ENCODE results near the gene RPTOR.

RPTOR gene

DNA sequence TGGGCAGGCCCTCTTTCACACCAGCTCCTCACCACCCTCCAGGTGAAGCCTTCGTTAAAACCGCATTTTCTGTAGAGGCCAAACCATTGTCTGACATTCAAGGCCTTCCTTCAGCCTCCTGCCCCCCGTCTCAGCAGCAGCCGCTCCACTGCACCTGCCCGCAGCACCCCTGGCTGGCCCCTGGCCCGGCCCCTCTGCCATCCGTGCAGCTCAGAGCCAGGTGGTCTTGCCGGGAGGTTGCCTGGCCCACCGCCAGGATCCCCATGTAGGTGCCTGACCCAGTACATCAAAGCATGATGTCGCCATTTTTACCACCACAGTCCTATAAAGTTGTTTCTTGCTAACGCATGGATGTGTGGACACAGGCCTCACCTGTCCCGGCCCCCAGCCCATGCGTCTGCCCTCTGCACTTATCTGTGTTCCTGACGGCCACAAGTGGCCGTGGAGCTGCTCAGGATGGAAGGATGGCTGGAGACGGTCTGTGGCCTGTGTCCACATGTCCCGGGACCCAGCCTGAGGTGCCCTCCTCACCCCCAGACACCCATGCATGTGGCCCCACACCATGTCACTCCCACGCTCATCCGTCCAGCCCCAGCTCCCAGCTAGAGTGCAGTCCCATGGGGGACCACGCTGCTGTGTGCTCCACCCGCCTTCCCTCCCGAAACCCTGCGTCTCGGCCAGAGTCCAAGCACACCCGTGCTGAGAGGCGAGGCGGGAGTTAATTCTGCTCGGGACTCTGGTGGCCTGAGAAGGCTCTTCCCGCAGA lies 357.7 kb downstream of the RPTOR start (continued):
- TF ChIP-seq, protein P1, sequence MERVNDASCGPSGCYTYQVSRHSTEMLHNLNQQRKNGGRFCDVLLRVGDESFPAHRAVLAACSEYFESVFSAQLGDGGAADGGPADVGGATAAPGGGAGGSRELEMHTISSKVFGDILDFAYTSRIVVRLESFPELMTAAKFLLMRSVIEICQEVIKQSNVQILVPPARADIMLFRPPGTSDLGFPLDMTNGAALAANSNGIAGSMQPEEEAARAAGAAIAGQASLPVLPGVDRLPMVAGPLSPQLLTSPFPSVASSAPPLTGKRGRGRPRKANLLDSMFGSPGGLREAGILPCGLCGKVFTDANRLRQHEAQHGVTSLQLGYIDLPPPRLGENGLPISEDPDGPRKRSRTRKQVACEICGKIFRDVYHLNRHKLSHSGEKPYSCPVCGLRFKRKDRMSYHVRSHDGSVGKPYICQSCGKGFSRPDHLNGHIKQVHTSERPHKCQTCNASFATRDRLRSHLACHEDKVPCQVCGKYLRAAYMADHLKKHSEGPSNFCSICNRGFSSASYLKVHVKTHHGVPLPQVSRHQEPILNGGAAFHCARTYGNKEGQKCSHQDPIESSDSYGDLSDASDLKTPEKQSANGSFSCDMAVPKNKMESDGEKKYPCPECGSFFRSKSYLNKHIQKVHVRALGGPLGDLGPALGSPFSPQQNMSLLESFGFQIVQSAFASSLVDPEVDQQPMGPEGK (CRISPR knock-in tag; IDR thresholded peaks at IDR 0.05; ENCODE audit: borderline replicate concordance), result no peak
- no peak for TF ChIP-seq ZFP3 (CRISPR knock-in tag; IDR thresholded peaks at IDR 0.05)

DNA sequence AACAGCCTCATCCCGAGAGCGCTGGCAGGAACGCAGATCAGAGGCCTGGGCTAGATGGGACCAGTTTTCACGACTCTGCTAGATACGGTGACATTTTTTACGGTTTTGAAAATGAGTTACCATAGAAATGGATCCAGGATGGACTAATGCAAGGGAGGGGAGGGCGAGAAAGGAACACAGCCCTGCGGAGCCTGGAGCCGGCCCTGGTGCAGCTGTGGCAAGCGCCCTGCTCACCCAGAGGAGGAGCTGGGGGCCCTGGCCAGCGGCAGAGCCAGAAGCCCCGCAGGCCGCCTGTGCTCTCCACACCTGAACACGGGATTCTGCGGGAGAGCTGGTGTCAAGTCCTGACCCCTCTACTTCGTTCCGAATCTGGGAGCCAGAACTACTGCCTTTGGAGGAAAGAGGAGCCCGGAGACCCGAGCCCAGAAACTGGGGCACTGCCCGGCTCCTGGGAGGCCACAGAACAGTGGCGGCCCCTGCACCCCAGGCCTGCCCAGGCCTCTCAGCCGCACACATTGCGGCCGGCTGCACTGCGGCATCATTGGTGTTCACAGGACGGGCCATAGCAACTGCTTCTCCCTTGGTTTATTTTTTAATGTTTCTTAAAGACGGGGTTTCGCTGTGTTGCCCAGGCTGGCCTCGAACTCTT lies 358.4 kb downstream of the RPTOR start:
- TF ChIP-seq, protein P2, sequence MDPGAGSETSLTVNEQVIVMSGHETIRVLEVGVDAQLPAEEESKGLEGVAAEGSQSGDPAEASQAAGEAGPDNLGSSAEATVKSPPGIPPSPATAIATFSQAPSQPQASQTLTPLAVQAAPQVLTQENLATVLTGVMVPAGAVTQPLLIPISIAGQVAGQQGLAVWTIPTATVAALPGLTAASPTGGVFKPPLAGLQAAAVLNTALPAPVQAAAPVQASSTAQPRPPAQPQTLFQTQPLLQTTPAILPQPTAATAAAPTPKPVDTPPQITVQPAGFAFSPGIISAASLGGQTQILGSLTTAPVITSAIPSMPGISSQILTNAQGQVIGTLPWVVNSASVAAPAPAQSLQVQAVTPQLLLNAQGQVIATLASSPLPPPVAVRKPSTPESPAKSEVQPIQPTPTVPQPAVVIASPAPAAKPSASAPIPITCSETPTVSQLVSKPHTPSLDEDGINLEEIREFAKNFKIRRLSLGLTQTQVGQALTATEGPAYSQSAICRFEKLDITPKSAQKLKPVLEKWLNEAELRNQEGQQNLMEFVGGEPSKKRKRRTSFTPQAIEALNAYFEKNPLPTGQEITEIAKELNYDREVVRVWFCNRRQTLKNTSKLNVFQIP (CRISPR knock-in tag; IDR thresholded peaks at IDR 0.05; ENCODE audit: borderline replicate concordance, low read depth), result no peak
- ATAC-seq, result no peak

DNA sequence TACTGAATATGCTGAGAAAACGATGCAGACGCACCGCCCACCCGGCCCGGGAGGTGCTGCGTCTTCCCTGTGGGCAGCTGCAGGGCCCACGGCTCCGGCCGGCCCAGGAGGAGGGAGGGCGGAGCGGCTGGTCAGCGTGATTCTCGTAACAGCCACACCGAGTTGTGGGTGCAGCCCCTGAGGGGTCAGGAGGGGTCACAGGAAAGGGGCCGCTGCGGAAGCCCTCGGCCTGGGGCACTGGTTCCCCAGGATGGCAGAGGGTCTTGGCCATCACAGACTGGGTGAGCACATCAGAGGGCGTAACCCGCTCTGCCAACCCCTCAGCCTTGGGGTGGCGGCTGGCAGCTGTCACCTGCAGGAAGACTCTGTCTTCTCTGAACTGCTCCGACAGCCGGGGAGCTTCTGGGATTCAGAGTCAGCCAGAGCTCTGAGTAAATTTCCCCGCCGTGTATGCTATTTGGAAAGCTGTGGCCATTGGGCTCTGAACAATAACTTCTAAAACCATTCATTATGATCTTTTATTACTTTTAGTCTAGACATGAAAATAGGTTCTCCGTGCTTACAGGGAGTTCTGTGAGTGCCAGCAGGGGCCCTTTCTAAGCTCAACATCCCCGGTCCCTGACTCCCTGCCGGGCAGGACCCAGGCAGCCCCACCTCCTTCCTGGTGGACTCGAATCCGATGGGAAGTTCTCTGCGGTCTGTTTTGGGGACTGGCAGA lies 359.6 kb downstream of the RPTOR start:
- TF ChIP-seq ZNF8 (CRISPR knock-in tag; IDR thresholded peaks at IDR 0.05) (no peak), ZNF565 (CRISPR knock-in tag; conservative IDR thresholded peaks at IDR 0.05; ENCODE audit: low read depth) (no peak), ARNTL (CRISPR knock-in tag; IDR thresholded peaks at IDR 0.05; ENCODE audit: borderline replicate concordance, low read depth) (no peak), CSDC2 (CRISPR knock-in tag; IDR thresholded peaks at IDR 0.05) (no peak), OSR1 (CRISPR knock-in tag; IDR thresholded peaks at IDR 0.05) (no peak), RARB (CRISPR knock-in tag; IDR thresholded peaks at IDR 0.05) (no peak), ZNF70 (CRISPR knock-in tag; IDR thresholded peaks at IDR 0.05) (no peak), ZFP3 (CRISPR knock-in tag; IDR thresholded peaks at IDR 0.05) (no peak)
- ATAC-seq, result no peak

DNA sequence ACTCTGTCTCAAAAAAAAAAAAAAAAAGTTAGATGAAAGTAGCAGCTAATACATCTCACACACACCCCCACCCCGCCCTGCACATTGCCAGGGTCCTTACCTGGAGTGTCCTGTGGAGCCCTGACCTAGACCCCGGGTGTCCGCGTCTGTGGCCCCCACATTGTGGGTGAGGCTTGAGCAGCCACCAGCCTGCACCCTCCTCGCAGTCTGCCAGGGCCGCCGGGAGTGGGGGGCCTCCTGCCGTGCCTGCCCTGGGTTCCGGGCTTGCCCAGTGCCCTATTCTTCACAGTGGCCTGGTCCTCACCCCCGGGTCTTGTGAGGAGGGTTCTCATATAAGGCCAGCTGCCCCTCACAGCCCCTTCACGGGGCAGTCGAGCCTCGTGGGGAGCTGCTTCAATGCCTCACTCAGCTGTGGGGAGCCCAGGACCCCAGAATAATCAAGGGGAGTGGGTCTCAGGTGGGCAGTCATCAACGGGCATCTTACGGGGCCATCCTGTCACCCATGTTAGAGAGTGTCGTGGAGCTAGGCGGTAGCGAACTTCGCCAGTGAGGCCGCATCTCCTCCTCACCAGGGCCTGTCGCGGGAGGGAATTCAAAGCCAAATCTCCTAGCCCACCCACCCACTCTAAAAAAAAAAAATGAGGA lies 361.1 kb downstream of the RPTOR start:
- TF ChIP-seq ZFP30 (CRISPR knock-in tag; IDR thresholded peaks at IDR 0.05) (no peak), RARB (CRISPR knock-in tag; IDR thresholded peaks at IDR 0.05) (no peak), ZC3H10 (CRISPR knock-in tag; IDR thresholded peaks at IDR 0.05) (no peak), TCF4 (CRISPR knock-in tag; IDR thresholded peaks at IDR 0.05; ENCODE audit: borderline replicate concordance) (no peak), GLIS3 (CRISPR knock-in tag; IDR thresholded peaks at IDR 0.05) (no peak), ARNTL (CRISPR knock-in tag; IDR thresholded peaks at IDR 0.05; ENCODE audit: borderline replicate concordance, low read depth) (no peak), SNAI2 (CRISPR knock-in tag; IDR thresholded peaks at IDR 0.05) (no peak)
- TF ChIP-seq, protein P3, sequence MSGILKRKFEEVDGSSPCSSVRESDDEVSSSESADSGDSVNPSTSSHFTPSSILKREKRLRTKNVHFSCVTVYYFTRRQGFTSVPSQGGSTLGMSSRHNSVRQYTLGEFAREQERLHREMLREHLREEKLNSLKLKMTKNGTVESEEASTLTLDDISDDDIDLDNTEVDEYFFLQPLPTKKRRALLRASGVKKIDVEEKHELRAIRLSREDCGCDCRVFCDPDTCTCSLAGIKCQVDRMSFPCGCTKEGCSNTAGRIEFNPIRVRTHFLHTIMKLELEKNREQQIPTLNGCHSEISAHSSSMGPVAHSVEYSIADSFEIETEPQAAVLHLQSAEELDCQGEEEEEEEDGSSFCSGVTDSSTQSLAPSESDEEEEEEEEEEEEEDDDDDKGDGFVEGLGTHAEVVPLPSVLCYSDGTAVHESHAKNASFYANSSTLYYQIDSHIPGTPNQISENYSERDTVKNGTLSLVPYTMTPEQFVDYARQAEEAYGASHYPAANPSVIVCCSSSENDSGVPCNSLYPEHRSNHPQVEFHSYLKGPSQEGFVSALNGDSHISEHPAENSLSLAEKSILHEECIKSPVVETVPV (CRISPR knock-in tag; IDR thresholded peaks at IDR 0.05), result no peak
- no peak for ATAC-seq

DNA sequence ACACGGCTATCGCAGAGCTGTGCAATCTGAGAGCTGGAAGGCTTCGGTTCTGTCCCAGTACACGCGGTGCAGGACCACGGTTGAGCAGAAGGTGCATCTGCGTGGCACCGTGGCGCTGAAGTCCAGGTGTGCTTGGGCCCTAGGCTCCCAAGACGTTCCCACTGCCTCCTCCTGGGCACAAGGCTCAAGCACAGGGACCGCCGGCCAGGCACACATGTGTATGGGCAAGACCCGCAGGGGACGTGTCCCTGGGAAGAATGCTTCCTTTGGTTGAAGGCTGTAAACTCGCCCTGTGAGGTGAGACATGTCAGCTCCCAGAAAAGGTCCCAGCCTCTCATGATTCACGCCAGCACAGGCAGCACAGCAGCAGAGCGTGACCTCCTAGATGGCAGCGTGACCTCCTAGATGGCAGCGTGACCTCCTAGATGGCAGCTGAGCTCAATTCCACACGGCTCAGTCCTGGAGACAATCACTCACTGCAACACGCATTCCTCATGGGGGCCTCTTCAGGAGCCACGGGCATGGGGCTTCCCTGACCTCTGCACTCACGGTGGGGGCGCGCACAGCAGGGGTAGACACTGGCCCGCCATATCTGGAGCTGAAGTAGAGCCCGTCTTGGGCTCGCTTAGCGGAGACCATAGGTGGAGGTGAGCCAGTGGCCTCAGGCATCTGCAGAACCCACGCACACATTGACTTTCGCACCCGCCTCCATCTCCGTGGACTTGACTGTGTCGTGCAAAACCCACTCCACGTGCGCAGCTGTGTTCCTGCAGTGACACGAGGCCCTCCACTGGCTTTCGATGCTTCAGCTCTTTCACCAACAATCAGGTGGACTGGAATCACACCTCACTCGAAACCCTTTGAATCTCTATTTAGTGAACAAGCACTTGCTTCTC lies 362.0 kb downstream of the RPTOR start:
- ATAC-seq, result no peak
- no peak for TF ChIP-seq CSDC2 (CRISPR knock-in tag; IDR thresholded peaks at IDR 0.05)
- TF ChIP-seq ESRRG (CRISPR knock-in tag; IDR thresholded peaks at IDR 0.05), result no peak
- TF ChIP-seq RARB (CRISPR knock-in tag; IDR thresholded peaks at IDR 0.05), result no peak
- TF ChIP-seq PPARA (CRISPR knock-in tag; IDR thresholded peaks at IDR 0.05; ENCODE audit: borderline replicate concordance), result no peak
- TF ChIP-seq BACH2 (CRISPR knock-in tag; IDR thresholded peaks at IDR 0.05; ENCODE audit: borderline replicate concordance), result no peak
- no peak for TF ChIP-seq ZNF70 (CRISPR knock-in tag; IDR thresholded peaks at IDR 0.05)
- no peak for TF ChIP-seq ARNTL (CRISPR knock-in tag; IDR thresholded peaks at IDR 0.05; ENCODE audit: borderline replicate concordance, low read depth)
- TF ChIP-seq, protein P1 (CRISPR knock-in tag; IDR thresholded peaks at IDR 0.05; ENCODE audit: borderline replicate concordance), result no peak
- TF ChIP-seq, protein P2 (CRISPR knock-in tag; IDR thresholded peaks at IDR 0.05; ENCODE audit: borderline replicate concordance, low read depth), result no peak
- TF ChIP-seq ZNF565 (CRISPR knock-in tag; conservative IDR thresholded peaks at IDR 0.05; ENCODE audit: low read depth), result no peak
- no peak for TF ChIP-seq ZNF8 (CRISPR knock-in tag; IDR thresholded peaks at IDR 0.05)
- no peak for TF ChIP-seq TOX (CRISPR knock-in tag; IDR thresholded peaks at IDR 0.05; ENCODE audit: borderline replicate concordance)
- no peak for TF ChIP-seq GLIS3 (CRISPR knock-in tag; IDR thresholded peaks at IDR 0.05)

Data from SK-N-SH treated with all-trans-retinoic acid at 6 μM for 48 hours (cell line).